ENCODE measurements around the gene ABCB11.
"Not testable (repeated sequence)": the region's sequence is repeated elsewhere in the genome, so short reads cannot be mapped to it uniquely, and the experiment has no call there.

- TF ChIP-seq SREBF1 (IDR thresholded peaks at IDR 0.05; ENCODE audit: borderline replicate concordance, low read depth, low read length); CHD2 (IDR thresholded peaks at IDR 0.05; ENCODE audit: low read depth, low read length): not testable (repeated sequence)
- peak in 1 of 3 experiments; percentile 1; a peak in 1 of 6 replicates for TF ChIP-seq CTCF (IDR thresholded peaks at IDR 0.05 in 2 of 3, conservative IDR thresholded peaks at IDR 0.05 in 1 of 3; ENCODE audit: insufficient read depth in 2 of 3, low read depth in 1 of 3, low read length in 3 of 3)
- peak; percentile 100 for TF ChIP-seq KDM1A (IDR thresholded peaks at IDR 0.05)
- peak; percentile 93 for TF ChIP-seq EP300 (IDR thresholded peaks at IDR 0.05; ENCODE audit: low read length)
Observed at GRCh38 chr2:169012191-169012792, 18.8 kb downstream of the ABCB11 start.
